MM.1S (cell line): ENCODE results near the gene ZNF346.

Source experiments
- EZH2phosphoT487 ChIP-seq: fragments of 300-600 bp; sonication (generic); IDR thresholded peaks from 2 replicates; pipeline ENCODE4 v1.6.1; 2018; ENCODE audit warnings: antibody characterized with exemption, low read length
- TF ChIP-seq, protein P1 (sequence below): fragments of 300-600 bp; sonication (generic); IDR thresholded peaks from 2 replicates; pipeline ENCODE4 v1.5.1; 2016; ENCODE audit warnings: antibody characterized with exemption, low read length, mixed read lengths

DNA sequence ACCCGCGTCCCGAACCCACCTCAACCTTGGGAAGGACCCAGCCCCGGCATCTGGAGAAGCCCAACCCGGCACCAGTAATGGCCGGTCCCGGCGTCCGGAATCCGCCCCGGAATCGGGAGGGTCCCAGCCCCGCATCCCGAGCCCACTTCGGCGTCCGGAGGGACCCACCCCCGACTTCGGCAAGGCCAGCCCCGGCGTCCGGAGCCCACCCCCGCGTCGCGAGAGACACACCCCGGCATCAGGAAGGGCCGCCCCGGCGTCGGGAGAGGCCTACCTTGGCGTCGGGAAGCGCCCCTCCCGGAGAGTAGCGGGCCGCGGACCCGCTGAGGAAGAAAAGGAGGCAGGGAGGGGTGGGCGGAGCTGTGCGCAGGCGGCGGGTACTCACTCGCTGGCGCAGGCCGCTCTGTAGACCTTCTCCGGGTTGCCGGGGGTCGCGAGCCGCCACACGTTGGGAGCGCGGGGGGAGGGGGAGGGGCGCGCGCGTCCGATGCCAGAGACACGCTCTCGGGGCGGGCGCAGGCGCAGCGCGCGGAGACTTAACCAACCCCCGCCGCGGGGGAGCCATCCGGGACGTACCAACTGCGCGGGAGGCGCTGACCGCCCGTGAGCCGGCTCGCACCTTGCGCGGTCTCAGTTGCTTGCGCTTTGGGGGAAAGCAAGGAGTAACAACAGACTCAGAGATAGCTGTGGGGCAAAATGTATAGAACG, 16.1 kb upstream of the ZNF346 start, which contains the start of gene UIMC1:
- TF ChIP-seq, protein P1, sequence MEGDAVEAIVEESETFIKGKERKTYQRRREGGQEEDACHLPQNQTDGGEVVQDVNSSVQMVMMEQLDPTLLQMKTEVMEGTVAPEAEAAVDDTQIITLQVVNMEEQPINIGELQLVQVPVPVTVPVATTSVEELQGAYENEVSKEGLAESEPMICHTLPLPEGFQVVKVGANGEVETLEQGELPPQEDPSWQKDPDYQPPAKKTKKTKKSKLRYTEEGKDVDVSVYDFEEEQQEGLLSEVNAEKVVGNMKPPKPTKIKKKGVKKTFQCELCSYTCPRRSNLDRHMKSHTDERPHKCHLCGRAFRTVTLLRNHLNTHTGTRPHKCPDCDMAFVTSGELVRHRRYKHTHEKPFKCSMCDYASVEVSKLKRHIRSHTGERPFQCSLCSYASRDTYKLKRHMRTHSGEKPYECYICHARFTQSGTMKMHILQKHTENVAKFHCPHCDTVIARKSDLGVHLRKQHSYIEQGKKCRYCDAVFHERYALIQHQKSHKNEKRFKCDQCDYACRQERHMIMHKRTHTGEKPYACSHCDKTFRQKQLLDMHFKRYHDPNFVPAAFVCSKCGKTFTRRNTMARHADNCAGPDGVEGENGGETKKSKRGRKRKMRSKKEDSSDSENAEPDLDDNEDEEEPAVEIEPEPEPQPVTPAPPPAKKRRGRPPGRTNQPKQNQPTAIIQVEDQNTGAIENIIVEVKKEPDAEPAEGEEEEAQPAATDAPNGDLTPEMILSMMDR: no peak
- TF ChIP-seq EZH2phosphoT487: no peak
